ENCODE results near the gene MTARC2. TPM values are rescaled to one million over a fixed set of nuclear protein-coding genes. Genes with fewer than 3 reads are reported as not detected.

The MTARC2 gene
- total RNA-seq (not detected), polyA plus RNA-seq (not detected)

DNA sequence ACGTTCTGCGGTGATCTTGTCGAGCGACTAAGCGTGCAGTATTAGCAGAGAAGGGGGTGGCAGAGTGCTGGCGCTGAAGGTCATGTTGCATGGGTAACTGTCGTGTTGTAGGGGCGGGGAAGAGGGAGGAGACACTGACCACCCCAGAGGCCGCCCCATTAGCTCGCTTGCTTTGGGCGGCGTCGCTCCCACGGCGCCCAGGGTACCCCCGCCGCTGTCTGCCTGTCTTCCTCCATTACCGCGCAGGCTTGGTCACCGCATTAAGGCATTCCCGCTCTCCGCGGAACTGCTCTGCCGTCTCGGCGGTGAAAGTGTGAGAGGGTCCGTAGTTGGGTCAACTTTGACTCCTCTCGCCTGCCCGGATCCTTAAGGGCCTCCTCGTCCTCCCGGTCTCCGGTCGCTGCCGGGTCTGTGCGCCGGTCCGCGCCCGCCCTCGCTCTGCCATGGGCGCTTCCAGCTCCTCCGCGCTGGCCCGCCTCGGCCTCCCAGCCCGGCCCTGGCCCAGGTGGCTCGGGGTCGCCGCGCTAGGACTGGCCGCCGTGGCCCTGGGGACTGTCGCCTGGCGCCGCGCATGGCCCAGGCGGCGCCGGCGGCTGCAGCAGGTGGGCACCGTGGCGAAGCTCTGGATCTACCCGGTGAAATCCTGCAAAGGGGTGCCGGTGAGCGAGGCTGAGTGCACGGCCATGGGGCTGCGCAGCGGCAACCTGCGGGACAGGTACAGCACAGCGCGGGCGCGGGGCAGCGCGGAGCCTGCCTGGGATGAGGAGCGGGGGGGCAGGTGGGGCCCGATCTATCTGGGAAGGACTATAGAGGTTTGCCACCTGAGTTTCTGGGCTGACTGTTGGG is at the start of gene MTARC2:
Gene MTARC2, plus strand, starts transcription at position 234 of the 846 bp plus-strand sequence. Its CDS starts 210 bp downstream, at position 444.
- CTCF ChIA-PET, result no interaction called here
- peaks cover 14% of the 10 kb centered on the region for H3K27me3 ChIP-seq (ENCODE audit: insufficient read depth, low read length, poor library complexity, severe bottlenecking)
- DNase-seq, result no peak

DNA sequence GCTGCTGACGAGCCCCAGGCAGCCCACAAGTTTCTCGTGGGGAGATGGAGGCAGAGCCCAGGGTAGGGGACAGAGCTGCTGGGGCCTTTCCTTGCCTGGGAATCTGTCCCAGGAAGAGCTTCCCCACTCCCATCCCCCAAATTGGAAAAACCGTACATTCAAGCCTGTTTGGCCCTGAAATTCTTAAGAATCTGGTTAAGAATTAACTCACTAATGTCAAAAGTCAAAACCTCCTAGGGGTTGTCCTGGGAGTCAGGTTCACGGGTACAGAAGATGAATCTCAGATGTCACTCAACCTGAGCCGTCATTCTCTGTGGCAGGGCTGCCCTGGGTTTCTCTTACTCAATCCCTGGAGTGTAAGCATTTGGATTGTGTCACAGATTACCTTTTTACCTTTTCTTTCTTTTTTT is 49.5 kb upstream of the MTARC2 start:
- H3K36me3 ChIP-seq (ENCODE audit: insufficient read depth, low read length), result no peaks in the 10 kb centered on the region
- H3K4me3 ChIP-seq (ENCODE audit: low read length), result no peak overlapping the region
- H3K27me3 ChIP-seq (ENCODE audit: insufficient read depth, low read length, poor library complexity, severe bottlenecking), result no peaks in the 10 kb centered on the region
- ChIA-PET CTCF (interaction anchor here (0.9 kb wide), 1 partner anchor 10 kb away, joined by 4 read pairs; no protein-coding TSS in a partner anchor), POLR2A (no interaction called here)
- no peak overlapping the region for H3K27ac ChIP-seq (ENCODE audit: low read depth, low read length)
- peaks cover 7 to 23% of the 10 kb centered on the region in 2 donors for H3K27me3 Mint-ChIP-seq
- no peaks in the 10 kb centered on the region for H3K4me1 ChIP-seq (ENCODE audit: insufficient read depth, low read length)
- no peak for DNase-seq
- no peak overlapping the region for H3K4me3 Mint-ChIP-seq
- no peaks in the 10 kb centered on the region for H3K36me3 Mint-ChIP-seq
- H3K27ac Mint-ChIP-seq, result no peak overlapping the region
- peaks cover 0 to 2% (median 0%) of the 10 kb centered on the region in 5 donors for H3K9me3 Mint-ChIP-seq
- H3K4me1 Mint-ChIP-seq, result no peaks in the 10 kb centered on the region
- H3K9me3 ChIP-seq (ENCODE audit: low read length), result no peaks in the 10 kb centered on the region

More for the DNA sequence above, at the start of gene MTARC2:
- Mint-ChIP-seq H3K36me3 (no peaks in the 10 kb centered on the region), H3K27ac (no peak within 1 kb of the TSS), H3K4me3 (peak within 1 kb of the TSS in 5 of 7 donors; percentile 31 to 56 (median 42)), H3K4me1 (peaks cover 3 to 15% (median 13%) of the 10 kb centered on the region in 3 donors), H3K27me3 (peaks cover 25 to 74% of the 10 kb centered on the region in 2 donors), H3K9me3 (no peaks in the 10 kb centered on the region)
- Histone ChIP-seq H3K9me3 (ENCODE audit: low read length) (no peaks in the 10 kb centered on the region), H3K27ac (ENCODE audit: low read depth, low read length) (no peak within 1 kb of the TSS), H3K4me1 (ENCODE audit: insufficient read depth, low read length) (peaks cover 4% of the 10 kb centered on the region), H3K4me3 (ENCODE audit: low read length) (no peak within 1 kb of the TSS), H3K36me3 (ENCODE audit: insufficient read depth, low read length) (no peaks in the 10 kb centered on the region)
- POLR2A ChIA-PET, result no interaction called here

DNA sequence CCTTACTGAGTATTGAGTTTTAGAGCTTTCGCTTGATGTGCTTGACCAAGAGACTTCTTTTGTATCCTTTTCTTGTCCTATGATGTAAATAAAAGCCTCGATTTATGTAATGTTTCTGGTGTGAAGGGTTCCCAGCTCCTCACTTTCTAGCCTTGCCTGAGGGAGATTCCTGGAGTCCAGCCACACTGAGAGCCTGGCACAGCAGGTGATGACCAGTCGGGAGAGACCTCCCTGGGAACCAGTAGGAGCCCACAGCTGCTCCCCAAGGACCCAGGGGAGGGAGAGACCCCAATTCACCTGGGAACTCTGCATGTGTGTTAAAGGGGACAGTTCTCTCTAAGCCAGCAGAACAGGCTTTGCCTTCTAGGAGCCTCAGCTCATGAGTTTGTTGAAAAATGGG is 49.1 kb upstream of the MTARC2 start:
- peaks cover 7 to 25% of the 10 kb centered on the region in 2 donors for H3K27me3 Mint-ChIP-seq
- no peak overlapping the region for H3K27ac Mint-ChIP-seq

DNA sequence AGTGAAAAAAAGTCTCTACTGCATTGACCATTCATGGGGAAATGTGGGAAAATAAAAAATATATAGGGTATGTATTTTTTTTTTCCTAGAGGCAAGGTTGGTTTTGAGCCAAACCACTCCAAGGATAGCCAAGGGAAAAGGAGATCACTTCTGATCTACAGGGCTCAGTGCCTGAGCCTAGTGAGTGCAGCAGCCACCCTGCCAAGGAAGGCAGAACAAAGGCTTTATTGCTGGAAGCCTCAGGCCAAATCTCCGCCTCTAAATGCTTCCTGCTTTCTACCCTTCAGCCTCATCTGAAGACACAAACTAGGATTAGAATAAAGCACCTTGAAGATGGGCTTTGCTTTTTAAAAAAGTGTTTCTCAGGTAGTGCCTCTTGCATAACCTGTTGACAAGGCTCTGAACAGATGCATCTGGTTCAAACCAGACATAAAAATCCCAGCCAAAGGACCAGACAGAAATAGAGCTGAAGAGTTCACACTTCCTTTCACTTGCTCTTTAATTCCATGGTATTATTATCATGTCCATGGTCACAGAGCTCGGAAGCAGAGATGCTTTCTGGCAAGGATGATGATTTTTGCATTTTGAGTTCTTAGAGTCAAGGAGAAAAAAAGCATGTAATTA is 47.5 kb upstream of the MTARC2 start:
- Histone ChIP-seq H3K27me3 (ENCODE audit: insufficient read depth, low read length, poor library complexity, severe bottlenecking) (no peaks in the 10 kb centered on the region), H3K27ac (ENCODE audit: low read depth, low read length) (no peak overlapping the region), H3K4me1 (ENCODE audit: insufficient read depth, low read length) (no peaks in the 10 kb centered on the region), H3K4me3 (ENCODE audit: low read length) (no peak overlapping the region), H3K36me3 (ENCODE audit: insufficient read depth, low read length) (no peaks in the 10 kb centered on the region), H3K9me3 (ENCODE audit: low read length) (no peaks in the 10 kb centered on the region)
- no peak overlapping the region for H3K4me3 Mint-ChIP-seq
- no peaks in the 10 kb centered on the region for H3K4me1 Mint-ChIP-seq
- H3K27ac Mint-ChIP-seq, result no peak overlapping the region
- ChIA-PET CTCF (no interaction called here), POLR2A (no interaction called here)
- H3K9me3 Mint-ChIP-seq, result peaks cover 0 to 2% (median 0%) of the 10 kb centered on the region in 5 donors
- H3K27me3 Mint-ChIP-seq, result peaks cover 9 to 31% of the 10 kb centered on the region in 2 donors
- DNase-seq, result no peak
- no peaks in the 10 kb centered on the region for H3K36me3 Mint-ChIP-seq

More for the DNA sequence above, 49.1 kb upstream of the MTARC2 start:
- H3K36me3 ChIP-seq (ENCODE audit: insufficient read depth, low read length), result no peaks in the 10 kb centered on the region
- H3K4me1 ChIP-seq (ENCODE audit: insufficient read depth, low read length), result no peaks in the 10 kb centered on the region
- H3K9me3 Mint-ChIP-seq, result peaks cover 0 to 2% (median 0%) of the 10 kb centered on the region in 5 donors
- no peaks in the 10 kb centered on the region for H3K4me1 Mint-ChIP-seq
- no peaks in the 10 kb centered on the region for H3K27me3 ChIP-seq (ENCODE audit: insufficient read depth, low read length, poor library complexity, severe bottlenecking)
- H3K36me3 Mint-ChIP-seq, result no peaks in the 10 kb centered on the region
- no peak overlapping the region for H3K27ac ChIP-seq (ENCODE audit: low read depth, low read length)
- no peak overlapping the region for H3K4me3 ChIP-seq (ENCODE audit: low read length)
- DNase-seq, result no peak
- no peak overlapping the region for H3K4me3 Mint-ChIP-seq
- CTCF ChIA-PET, result interaction anchor here (0.9 kb wide), 1 partner anchor 10 kb away, joined by 4 read pairs; no protein-coding TSS in a partner anchor
- POLR2A ChIA-PET, result no interaction called here
- no peaks in the 10 kb centered on the region for H3K9me3 ChIP-seq (ENCODE audit: low read length)

DNA sequence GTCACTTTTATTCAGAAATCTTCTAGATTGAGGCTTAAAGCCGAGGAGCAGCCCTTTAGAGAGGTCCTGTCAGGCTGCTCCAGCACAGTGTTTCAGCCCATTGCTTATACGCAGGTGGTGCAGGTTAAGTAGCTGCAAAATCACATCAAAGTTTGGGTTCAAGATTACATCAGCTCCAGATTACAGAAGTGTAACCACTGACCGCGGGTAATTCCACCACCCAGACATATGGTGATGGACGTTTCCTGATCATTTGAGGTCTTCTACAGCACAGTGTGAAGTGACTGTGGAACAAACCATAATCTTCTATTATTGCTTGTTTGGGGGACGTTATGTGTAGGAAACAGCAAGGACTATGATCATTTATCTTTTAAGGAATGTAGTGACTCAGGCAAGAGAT is 46.1 kb upstream of the MTARC2 start:
- CTCF ChIA-PET, result no interaction called here
- H3K9me3 ChIP-seq (ENCODE audit: low read length), result no peaks in the 10 kb centered on the region
- no peak overlapping the region for H3K4me3 ChIP-seq (ENCODE audit: low read length)
- Mint-ChIP-seq H3K4me1 (no peaks in the 10 kb centered on the region), H3K4me3 (no peak overlapping the region), H3K27ac (no peak overlapping the region), H3K36me3 (no peaks in the 10 kb centered on the region), H3K27me3 (peaks cover 15 to 36% of the 10 kb centered on the region in 2 donors), H3K9me3 (peaks cover 0 to 2% (median 0%) of the 10 kb centered on the region in 5 donors)
- H3K27me3 ChIP-seq (ENCODE audit: insufficient read depth, low read length, poor library complexity, severe bottlenecking), result no peaks in the 10 kb centered on the region
- POLR2A ChIA-PET, result no interaction called here
- no peak for DNase-seq
- H3K36me3 ChIP-seq (ENCODE audit: insufficient read depth, low read length), result no peaks in the 10 kb centered on the region
- no peak overlapping the region for H3K27ac ChIP-seq (ENCODE audit: low read depth, low read length)
- H3K4me1 ChIP-seq (ENCODE audit: insufficient read depth, low read length), result no peaks in the 10 kb centered on the region

DNA sequence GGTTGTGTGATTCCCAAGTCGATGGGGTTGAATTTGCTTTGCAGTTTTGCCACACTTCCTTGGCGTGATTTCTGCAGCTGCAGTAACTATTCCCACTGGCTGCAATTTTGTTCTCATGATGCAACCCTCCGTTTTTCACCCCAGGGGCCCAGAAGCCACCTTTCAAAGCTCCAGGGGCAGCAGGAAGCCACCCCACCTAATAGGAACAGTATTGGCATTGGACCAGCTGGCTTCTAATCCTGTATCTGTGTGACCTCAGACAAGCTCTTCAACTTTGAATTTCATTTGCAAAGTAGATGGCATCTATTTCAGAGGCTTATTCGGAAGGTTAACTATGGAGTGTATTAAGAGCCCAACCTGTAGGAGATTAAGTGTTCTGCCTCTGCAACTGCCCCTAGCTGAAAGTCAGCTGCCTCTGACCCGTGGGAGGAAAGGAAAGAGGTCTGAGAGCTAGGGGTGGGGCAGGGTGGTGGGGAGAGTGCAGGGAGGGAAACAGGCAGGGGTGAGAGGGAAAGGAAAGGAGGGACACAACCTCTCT is 45.3 kb upstream of the MTARC2 start:
- peaks cover 15 to 36% of the 10 kb centered on the region in 2 donors for H3K27me3 Mint-ChIP-seq
- no peak overlapping the region for H3K27ac ChIP-seq (ENCODE audit: low read depth, low read length)
- H3K36me3 ChIP-seq (ENCODE audit: insufficient read depth, low read length), result no peaks in the 10 kb centered on the region
- DNase-seq, result no peak
- H3K4me3 Mint-ChIP-seq, result no peak overlapping the region
- no peaks in the 10 kb centered on the region for H3K27me3 ChIP-seq (ENCODE audit: insufficient read depth, low read length, poor library complexity, severe bottlenecking)
- POLR2A ChIA-PET, result no interaction called here
- no peaks in the 10 kb centered on the region for H3K9me3 ChIP-seq (ENCODE audit: low read length)
- no peaks in the 10 kb centered on the region for H3K4me1 ChIP-seq (ENCODE audit: insufficient read depth, low read length)
- H3K4me3 ChIP-seq (ENCODE audit: low read length), result no peak overlapping the region
- no peaks in the 10 kb centered on the region for H3K4me1 Mint-ChIP-seq
- CTCF ChIA-PET, result no interaction called here
- H3K27ac Mint-ChIP-seq, result no peak overlapping the region
- peaks cover 0 to 2% (median 0%) of the 10 kb centered on the region in 5 donors for H3K9me3 Mint-ChIP-seq
- H3K36me3 Mint-ChIP-seq, result no peaks in the 10 kb centered on the region

DNA sequence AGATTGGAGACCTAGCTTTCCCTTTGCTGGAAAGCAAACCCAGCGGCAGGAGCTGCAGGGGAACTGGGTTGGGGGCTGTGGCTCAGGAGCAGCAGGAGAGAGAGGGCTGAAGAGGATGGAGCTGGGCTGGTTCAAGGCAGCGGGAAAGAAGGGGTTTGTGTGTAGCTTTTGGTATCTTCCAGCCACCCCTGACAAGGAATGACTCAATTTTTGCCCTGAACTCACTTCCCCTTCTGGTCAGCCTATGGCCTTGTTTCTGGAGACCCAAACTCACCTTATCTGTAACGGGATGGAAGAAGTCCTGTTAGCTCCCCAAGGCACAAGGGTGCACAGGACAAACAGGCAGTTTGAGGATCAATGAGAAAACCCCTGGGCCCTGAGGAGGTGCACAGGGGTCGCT is 44.8 kb upstream of the MTARC2 start:
- ChIA-PET CTCF (no interaction called here), POLR2A (no interaction called here)
- no peak overlapping the region for H3K27ac ChIP-seq (ENCODE audit: low read depth, low read length)
- H3K36me3 ChIP-seq (ENCODE audit: insufficient read depth, low read length), result no peaks in the 10 kb centered on the region
- no peaks in the 10 kb centered on the region for H3K4me1 ChIP-seq (ENCODE audit: insufficient read depth, low read length)
- Mint-ChIP-seq H3K4me1 (no peaks in the 10 kb centered on the region), H3K36me3 (no peaks in the 10 kb centered on the region), H3K9me3 (peaks cover 0 to 2% (median 0%) of the 10 kb centered on the region in 5 donors), H3K27me3 (peaks cover 14 to 36% of the 10 kb centered on the region in 2 donors), H3K27ac (no peak overlapping the region), H3K4me3 (no peak overlapping the region)
- no peaks in the 10 kb centered on the region for H3K9me3 ChIP-seq (ENCODE audit: low read length)
- H3K27me3 ChIP-seq (ENCODE audit: insufficient read depth, low read length, poor library complexity, severe bottlenecking), result no peaks in the 10 kb centered on the region
- no peak overlapping the region for H3K4me3 ChIP-seq (ENCODE audit: low read length)
- no peak for DNase-seq

DNA sequence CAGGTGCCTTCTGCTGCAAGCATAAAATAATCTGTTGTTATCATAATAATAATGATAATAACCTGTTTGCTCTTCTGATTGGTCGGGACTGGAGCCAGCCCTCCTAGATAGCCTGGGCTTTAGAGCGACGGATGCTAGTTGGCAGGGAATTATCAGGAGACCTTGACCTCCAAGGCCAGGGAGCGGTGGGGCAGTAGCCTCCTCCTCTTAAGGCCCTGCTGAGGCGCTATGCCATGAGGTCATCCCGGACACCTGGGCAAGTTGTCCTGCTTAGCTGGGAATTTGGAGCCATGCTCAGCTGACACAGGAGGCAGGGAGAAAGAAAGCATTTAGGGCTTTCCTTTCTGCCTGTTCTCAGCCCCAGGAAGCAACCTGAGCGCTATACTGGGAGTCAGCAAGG is 42.3 kb upstream of the MTARC2 start:
- Mint-ChIP-seq H3K27me3 (peaks cover 14 to 33% of the 10 kb centered on the region in 2 donors), H3K36me3 (no peaks in the 10 kb centered on the region), H3K9me3 (peaks cover 0 to 2% (median 0%) of the 10 kb centered on the region in 5 donors), H3K4me1 (no peaks in the 10 kb centered on the region), H3K27ac (no peak overlapping the region), H3K4me3 (no peak overlapping the region)
- no peak overlapping the region for H3K27ac ChIP-seq (ENCODE audit: low read depth, low read length)
- no peak for DNase-seq
- H3K36me3 ChIP-seq (ENCODE audit: insufficient read depth, low read length), result no peaks in the 10 kb centered on the region
- no peaks in the 10 kb centered on the region for H3K9me3 ChIP-seq (ENCODE audit: low read length)
- ChIA-PET CTCF (no interaction called here), POLR2A (no interaction called here)
- no peaks in the 10 kb centered on the region for H3K4me1 ChIP-seq (ENCODE audit: insufficient read depth, low read length)
- no peak overlapping the region for H3K4me3 ChIP-seq (ENCODE audit: low read length)
- H3K27me3 ChIP-seq (ENCODE audit: insufficient read depth, low read length, poor library complexity, severe bottlenecking), result no peaks in the 10 kb centered on the region
